GM23338 (cell line): ENCODE results near the gene GTF3C5. TPM values are rescaled to one million over a fixed set of nuclear protein-coding genes. Genes with fewer than 3 reads are reported as not detected.
"Not testable (repeated sequence)": the region's sequence is repeated elsewhere in the genome, so short reads cannot be mapped to it uniquely, and the experiment has no call there.

Experiments
- ATAC-seq: fragments of 200-7000 bp; cut with Tn5 transposase; 3 replicates; pipeline ENCODE4 v1.9.1; 2020
- DNase-seq: peaks from one replicate; pipeline ENCODE4 v3.0.0-alpha.2; 2015; ENCODE audit warnings: low spot score
- H2AFZ ChIP-seq: fragments of 200-600 bp; sonication (generic); 2 replicates; pipeline ENCODE4 v1.8.0; 2016; ENCODE audit warnings: antibody characterized with exemption, mild to moderate bottlenecking, moderate library complexity
- H3F3A ChIP-seq: fragments of 200-600 bp; sonication (generic); replicated peaks from 2 replicates; pipeline ENCODE4 v1.8.0; 2017; ENCODE audit warnings: antibody characterized with exemption, mixed run types, low read depth
- H3K27ac ChIP-seq: fragments of 200-600 bp; sonication (generic); 2 replicates; pipeline ENCODE4 v1.6.1; 2016; ENCODE audit warnings: low read depth
- H3K27me3 ChIP-seq: fragments of 200-600 bp; sonication (generic); 2 replicates; pipeline ENCODE4 v1.8.0; 2016; ENCODE audit warnings: mild to moderate bottlenecking, mixed run types, moderate library complexity; ENCODE audit not compliant: insufficient read depth
- H3K36me3 ChIP-seq: fragments of 200-600 bp; sonication (generic); 2 replicates; pipeline ENCODE4 v1.8.0; 2016; ENCODE audit warnings: mild to moderate bottlenecking; ENCODE audit not compliant: insufficient read depth
- H3K4me1 ChIP-seq: fragments of 200-600 bp; sonication (generic); 2 replicates; pipeline ENCODE4 v1.8.0; 2016; ENCODE audit warnings: mild to moderate bottlenecking, moderate library complexity; ENCODE audit not compliant: insufficient read depth
- H3K4me2 ChIP-seq: fragments of 200-600 bp; sonication (generic); 2 replicates; pipeline ENCODE4 v1.7.1; 2017; ENCODE audit warnings: mixed run types
- H3K4me3 ChIP-seq: fragments of 200-600 bp; sonication (generic); 2 replicates; pipeline ENCODE4 v1.6.1; 2016; ENCODE audit warnings: mixed run types
- H3K79me2 ChIP-seq: fragments of 200-600 bp; sonication (generic); replicated peaks from 2 replicates; pipeline ENCODE4 v1.8.0; 2017; ENCODE audit warnings: mild to moderate bottlenecking; ENCODE audit not compliant: insufficient read depth
- H3K9me2 ChIP-seq: fragments of 200-600 bp; sonication (generic); 2 replicates; pipeline ENCODE4 v1.8.0; 2017; ENCODE audit not compliant: insufficient read depth
- H4K20me1 ChIP-seq: fragments of 200-600 bp; sonication (generic); replicated peaks from 2 replicates; pipeline ENCODE4 v1.8.0; 2017; ENCODE audit warnings: mild to moderate bottlenecking; ENCODE audit not compliant: insufficient read depth
- H3K27ac Mint-ChIP-seq: 2 replicates; pipeline ENCODE4 v1.8.0; 2020; ENCODE audit warnings: inconsistent platforms, mild to moderate bottlenecking, moderate library complexity, mixed read lengths
- H3K27me3 Mint-ChIP-seq: 3 replicates; pipeline ENCODE4 v1.8.0; 2022; ENCODE audit warnings: low read depth, mild to moderate bottlenecking, moderate library complexity, mixed read lengths, inconsistent platforms; ENCODE audit not compliant: insufficient read depth, poor library complexity
- H3K36me3 Mint-ChIP-seq: 3 replicates; pipeline ENCODE4 v1.8.0; 2021; ENCODE audit warnings: low read depth, mild to moderate bottlenecking, inconsistent platforms, moderate library complexity, mixed read lengths
- H3K4me1 Mint-ChIP-seq: 3 replicates; pipeline ENCODE4 v1.8.0; 2020; ENCODE audit warnings: mild to moderate bottlenecking, inconsistent platforms, mixed read lengths
- H3K4me3 Mint-ChIP-seq: 3 replicates; pipeline ENCODE4 v1.8.0; 2021; ENCODE audit warnings: moderate library complexity, mild to moderate bottlenecking, inconsistent platforms, mixed read lengths
- H3K9me3 Mint-ChIP-seq: 3 replicates; pipeline ENCODE4 v1.8.0; 2020; ENCODE audit warnings: moderate library complexity, mild to moderate bottlenecking, inconsistent platforms, mixed read lengths
- ETS1 ChIP-seq: IDR thresholded peaks from 2 replicates; pipeline ENCODE4 v1.6.1; 2016; ENCODE audit warnings: antibody characterized with exemption
- REST ChIP-seq: IDR thresholded peaks from one replicate; pipeline ENCODE4 v1.6.1; 2018; ENCODE audit warnings: antibody characterized with exemption; ENCODE audit not compliant: unreplicated experiment
- polyA plus RNA-seq: library from polyadenylated mRNA; unstranded; fragments of >200 nt; fragmentation: Nextera tagmentation; extraction: Ambion mirVana; gene quantifications from 2 replicates; pipeline ENCODE4 v1.2.1, GENCODE V29; 2016
- total RNA-seq: library from RNA; depleted of rRNA; stranded (reverse); fragments of >200 nt; shearing (Covaris generic); gene quantifications from 2 replicates; pipeline ENCODE4 v1.2.3, GENCODE V29; 2014

The GTF3C5 gene
- total and polyA plus RNA-seq, 2 experiments from 2014 or later, result 46.0 to 78.8 TPM

- TF ChIP-seq REST, result no peak
Measured at GRCh38 chr9:132997591-132997990, 33.2 kb upstream of the GTF3C5 start (continued).

GRCh38 chr9:132998221-132998620 lies 32.6 kb upstream of the GTF3C5 start:
- peaks cover 20% of the 10 kb centered on the region for H3K4me1 ChIP-seq
- not testable (repeated sequence) for H3K36me3 Mint-ChIP-seq, H3K4me3 Mint-ChIP-seq, H3K27ac ChIP-seq, H3F3A ChIP-seq, H3K9me3 Mint-ChIP-seq, DNase-seq, H3K36me3 ChIP-seq, ATAC-seq, H3K9me2 ChIP-seq, H3K4me2 ChIP-seq, H3K27ac Mint-ChIP-seq, H3K4me3 ChIP-seq, H3K79me2 ChIP-seq, H4K20me1 ChIP-seq, H2AFZ ChIP-seq
- peaks cover 35% of the 10 kb centered on the region for H3K4me1 Mint-ChIP-seq
- peaks cover 16% of the 10 kb centered on the region for H3K27me3 ChIP-seq
- peaks cover 32% of the 10 kb centered on the region for H3K27me3 Mint-ChIP-seq

GRCh38 chr9:132998831-132999635 lies 31.8 kb upstream of the GTF3C5 start:
- no peaks in the 10 kb centered on the region for H4K20me1 ChIP-seq
- H3K27me3 ChIP-seq, result peaks cover 24% of the 10 kb centered on the region
- Mint-ChIP-seq H3K27me3 (peaks cover 38% of the 10 kb centered on the region), H3K36me3 (no peaks in the 10 kb centered on the region), H3K27ac (no peak overlapping the region), H3K4me3 (no peak overlapping the region), H3K9me3 (no peaks in the 10 kb centered on the region), H3K4me1 (peaks cover 35% of the 10 kb centered on the region)
- H3K9me2 ChIP-seq, result no peaks in the 10 kb centered on the region
- ATAC-seq, result no peak
- no peak overlapping the region for H2AFZ ChIP-seq
- no peaks in the 10 kb centered on the region for H3K79me2 ChIP-seq
- H3K4me1 ChIP-seq, result peaks cover 21% of the 10 kb centered on the region
- H3K27ac ChIP-seq, result no peak overlapping the region
- no peak for DNase-seq
- no peak overlapping the region for H3K4me3 ChIP-seq
- H3K36me3 ChIP-seq, result no peaks in the 10 kb centered on the region
- H3F3A ChIP-seq, result 0 out of 2 replicates have a peak, but pooled peaks cover 3% of the 10 kb centered on the region
- TF ChIP-seq ETS1 (no peak), REST (no peak)
- no peak overlapping the region for H3K4me2 ChIP-seq
